ENCODE data around the gene TEX12. TPM values are rescaled to one million over a fixed set of nuclear protein-coding genes. Genes with fewer than 3 reads are reported as not detected.

Gene TEX12
- total RNA-seq, 1 donor from 2014 or later, result not detected

- Mint-ChIP-seq H3K27ac (ENCODE audit: unreplicated experiment) (no peak overlapping the region), H3K4me3 (ENCODE audit: unreplicated experiment) (no peak overlapping the region), H3K27me3 (ENCODE audit: unreplicated experiment) (no peaks in the 10 kb centered on the region), H3K4me1 (ENCODE audit: low read depth, unreplicated experiment) (no peaks in the 10 kb centered on the region), H3K9me3 (ENCODE audit: unreplicated experiment) (no peaks in the 10 kb centered on the region), H3K36me3 (ENCODE audit: unreplicated experiment) (no peaks in the 10 kb centered on the region)
- no peak for TF ChIP-seq CTCF (IDR thresholded peaks at IDR 0.05; ENCODE audit: partially characterized antibody, unreplicated experiment)
- no peak for DNase-seq
Observed at GRCh38 chr11:112143597-112143996, 23.6 kb upstream of the TEX12 start.

DNA sequence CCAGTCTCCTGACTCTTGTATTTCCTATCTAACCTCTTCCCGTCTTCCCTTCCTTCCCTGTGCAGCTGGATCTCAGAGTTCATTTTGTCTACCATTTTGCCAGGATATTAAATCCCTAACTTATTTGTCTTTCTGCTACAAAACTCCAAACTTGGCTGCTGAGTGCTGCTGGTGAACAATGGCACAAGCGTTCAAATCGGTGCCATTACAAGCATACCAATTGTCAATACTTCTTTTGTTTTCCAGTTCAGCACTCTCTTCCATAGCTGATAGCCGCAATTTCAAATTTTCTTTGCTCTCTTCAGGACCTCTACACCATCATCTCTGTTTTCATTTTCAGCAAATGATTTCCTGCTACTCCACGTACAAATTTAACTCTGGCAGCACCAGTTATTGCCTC is 16.7 kb upstream of the TEX12 start:
- no peak for DNase-seq
- TF ChIP-seq CTCF (IDR thresholded peaks at IDR 0.05; ENCODE audit: partially characterized antibody, unreplicated experiment), result no peak
- Mint-ChIP-seq H3K27ac (ENCODE audit: unreplicated experiment) (no peak overlapping the region), H3K36me3 (ENCODE audit: unreplicated experiment) (no peaks in the 10 kb centered on the region), H3K27me3 (ENCODE audit: unreplicated experiment) (no peaks in the 10 kb centered on the region), H3K4me1 (ENCODE audit: low read depth, unreplicated experiment) (no peaks in the 10 kb centered on the region), H3K9me3 (ENCODE audit: unreplicated experiment) (no peaks in the 10 kb centered on the region), H3K4me3 (ENCODE audit: unreplicated experiment) (no peak overlapping the region)

- Mint-ChIP-seq H3K4me3 (ENCODE audit: unreplicated experiment) (no peak overlapping the region), H3K27me3 (ENCODE audit: unreplicated experiment) (peaks cover 3% of the 10 kb centered on the region), H3K4me1 (ENCODE audit: low read depth, unreplicated experiment) (no peaks in the 10 kb centered on the region), H3K27ac (ENCODE audit: unreplicated experiment) (no peak overlapping the region), H3K9me3 (ENCODE audit: unreplicated experiment) (no peaks in the 10 kb centered on the region), H3K36me3 (ENCODE audit: unreplicated experiment) (no peaks in the 10 kb centered on the region)
- DNase-seq, result no peak
- no peak for TF ChIP-seq CTCF (IDR thresholded peaks at IDR 0.05; ENCODE audit: partially characterized antibody, unreplicated experiment)
Observed at GRCh38 chr11:112156153-112156955, 10.8 kb upstream of the TEX12 start.

- Mint-ChIP-seq H3K27ac (ENCODE audit: unreplicated experiment) (no peak overlapping the region), H3K27me3 (ENCODE audit: unreplicated experiment) (peaks cover 3% of the 10 kb centered on the region), H3K9me3 (ENCODE audit: unreplicated experiment) (no peaks in the 10 kb centered on the region), H3K36me3 (ENCODE audit: unreplicated experiment) (no peaks in the 10 kb centered on the region), H3K4me3 (ENCODE audit: unreplicated experiment) (no peak overlapping the region), H3K4me1 (ENCODE audit: low read depth, unreplicated experiment) (no peaks in the 10 kb centered on the region)
- TF ChIP-seq CTCF (IDR thresholded peaks at IDR 0.05; ENCODE audit: partially characterized antibody, unreplicated experiment), result no peak
- DNase-seq, result no peak
Observed at GRCh38 chr11:112156956-112157766, 10.0 kb upstream of the TEX12 start.

Measured in glutamatergic neuron (in vitro differentiated cells).